Activated T-helper 1 cell treated with anti-CD3 and anti-CD28 coated beads, Interleukin-12 subunit alpha, Interleukin-12 subunit beta, Interleukin-2, Interleukin-4 antibody, amounts not matched to agents 30 ng/mL and 10 ng/mL and 1 ng/mL, durations not matched to agents 14 hours and 24 hours and 36 hours (primary cell): Measurements from ENCODE around the gene TBCCD1. TPM values are rescaled to one million over a fixed set of nuclear protein-coding genes. Genes with fewer than 3 reads are reported as not detected.
"Not testable (repeated sequence)": the region's sequence is repeated elsewhere in the genome, so short reads cannot be mapped to it uniquely, and the experiment has no call there.

Experiments
- DNase-seq: peaks from one replicate; pipeline ENCODE4 v3.0.0; 2021; ENCODE audit warnings: low spot score
- H3K27ac Mint-ChIP-seq: one replicate; pipeline ENCODE4 v1.8.0; 2021; ENCODE audit warnings: mild to moderate bottlenecking, mixed read lengths
- H3K27me3 Mint-ChIP-seq: one replicate; pipeline ENCODE4 v1.8.0; 2022; ENCODE audit warnings: mild to moderate bottlenecking, moderate library complexity, mixed read lengths; ENCODE audit not compliant: insufficient read depth
- H3K36me3 Mint-ChIP-seq: one replicate; pipeline ENCODE4 v1.8.0; 2021; ENCODE audit warnings: low read depth, mixed read lengths
- H3K4me1 Mint-ChIP-seq: one replicate; pipeline ENCODE4 v1.8.0; 2021; ENCODE audit warnings: low read depth, mixed read lengths
- H3K4me3 Mint-ChIP-seq: one replicate; pipeline ENCODE4 v1.8.0; 2021; ENCODE audit warnings: mild to moderate bottlenecking, moderate library complexity, mixed read lengths
- H3K9me3 Mint-ChIP-seq: one replicate; pipeline ENCODE4 v1.8.0; 2021; ENCODE audit warnings: mixed read lengths
- intact Hi-C: fragments of 100-400 bp; cut with micrococcal nuclease; formaldehyde crosslinking; loops from one replicate; pipeline ENCODE4 v1.15.1; 2024
- total RNA-seq: library from RNA; stranded (reverse); gene quantifications from 2 replicates; pipeline ENCODE4 v1.2.3, GENCODE V29; 2022

TBCCD1 gene
- total RNA-seq, 1 donor from 2014 or later: 17.7 TPM

- no peaks in the 10 kb centered on the region for H3K27me3 Mint-ChIP-seq
- H3K4me3 Mint-ChIP-seq: peak overlapping the region; percentile 73
- peaks cover 21% of the 10 kb centered on the region for H3K36me3 Mint-ChIP-seq
- peak; percentile 59 for DNase-seq
- peaks cover 74% of the 10 kb centered on the region for H3K4me1 Mint-ChIP-seq
- H3K9me3 Mint-ChIP-seq: no peaks in the 10 kb centered on the region
- intact Hi-C loops: loop anchor here (1.0 to 10.0 kb wide), 13 partner anchors 13 to 596 kb away; partner anchors contain the start of genes DNAJB11, EIF4A2, ETV5 and TRA2B
- H3K27ac Mint-ChIP-seq: peak overlapping the region; percentile 97
Observed at GRCh38 chr3:186534113-186534669, 32.9 kb downstream of the TBCCD1 start.

GRCh38 chr3:186532598-186533072 is 34.5 kb downstream of the TBCCD1 start:
- Mint-ChIP-seq H3K36me3 (peaks cover 18% of the 10 kb centered on the region), H3K9me3 (no peaks in the 10 kb centered on the region), H3K27me3 (peaks cover 1% of the 10 kb centered on the region), H3K4me1 (peaks cover 69% of the 10 kb centered on the region), H3K4me3 (no peak overlapping the region), H3K27ac (peak overlapping the region; percentile 56)
- intact Hi-C loops: loop anchor here (10.0 kb wide), 1 partner anchor 472 kb away; no protein-coding TSS in a partner anchor
- DNase-seq: no peak

- H3K36me3 Mint-ChIP-seq: peaks cover 15% of the 10 kb centered on the region
- H3K4me3 Mint-ChIP-seq, H3K27ac Mint-ChIP-seq, H3K27me3 Mint-ChIP-seq, DNase-seq, H3K9me3 Mint-ChIP-seq: not testable (repeated sequence)
- intact Hi-C loops: loop anchor here (10.0 kb wide), 1 partner anchor 473 kb away; no protein-coding TSS in a partner anchor
- H3K4me1 Mint-ChIP-seq: peaks cover 59% of the 10 kb centered on the region
Observed at GRCh38 chr3:186531694-186532093, 35.4 kb downstream of the TBCCD1 start.

GRCh38 chr3:186530415-186530814 is 36.7 kb downstream of the TBCCD1 start:
- H3K27ac Mint-ChIP-seq: no peak overlapping the region
- peaks cover 11% of the 10 kb centered on the region for H3K36me3 Mint-ChIP-seq
- H3K4me1 Mint-ChIP-seq: peaks cover 48% of the 10 kb centered on the region
- intact Hi-C loops: loop anchor here (10.0 kb wide), 1 partner anchor 474 kb away; no protein-coding TSS in a partner anchor
- no peak overlapping the region for H3K4me3 Mint-ChIP-seq
- DNase-seq: no peak
- H3K9me3 Mint-ChIP-seq: no peaks in the 10 kb centered on the region
- H3K27me3 Mint-ChIP-seq: peaks cover 4% of the 10 kb centered on the region

GRCh38 chr3:186529201-186529999 is 37.7 kb downstream of the TBCCD1 start:
- no peak for DNase-seq
- Mint-ChIP-seq H3K9me3 (no peaks in the 10 kb centered on the region), H3K36me3 (peaks cover 11% of the 10 kb centered on the region), H3K27ac (peak overlapping the region; percentile 5), H3K4me3 (no peak overlapping the region), H3K27me3 (peaks cover 6% of the 10 kb centered on the region), H3K4me1 (peaks cover 37% of the 10 kb centered on the region)
- intact Hi-C loops: no loop called here

GRCh38 chr3:186526256-186526606 is 40.9 kb downstream of the TBCCD1 start:
- peaks cover 12% of the 10 kb centered on the region for H3K36me3 Mint-ChIP-seq
- no peak overlapping the region for H3K27ac Mint-ChIP-seq
- H3K4me1 Mint-ChIP-seq: peaks cover 25% of the 10 kb centered on the region
- H3K4me3 Mint-ChIP-seq: no peak overlapping the region
- DNase-seq: no peak
- intact Hi-C loops: no loop called here
- H3K9me3 Mint-ChIP-seq: no peaks in the 10 kb centered on the region
- peaks cover 7% of the 10 kb centered on the region for H3K27me3 Mint-ChIP-seq

- Mint-ChIP-seq H3K9me3 (no peaks in the 10 kb centered on the region), H3K27ac (no peak overlapping the region), H3K27me3 (peaks cover 7% of the 10 kb centered on the region), H3K4me1 (peaks cover 28% of the 10 kb centered on the region), H3K36me3 (peaks cover 8% of the 10 kb centered on the region), H3K4me3 (no peak overlapping the region)
- intact Hi-C loops: no loop called here
- no peak for DNase-seq
Observed at GRCh38 chr3:186525369-186526255, 41.5 kb downstream of the TBCCD1 start.

- H3K27me3 Mint-ChIP-seq: peaks cover 7% of the 10 kb centered on the region
- no peak overlapping the region for H3K27ac Mint-ChIP-seq
- no peak for DNase-seq
- intact Hi-C loops: no loop called here
- no peaks in the 10 kb centered on the region for H3K9me3 Mint-ChIP-seq
- peaks cover 8% of the 10 kb centered on the region for H3K36me3 Mint-ChIP-seq
- H3K4me1 Mint-ChIP-seq: peaks cover 28% of the 10 kb centered on the region
- H3K4me3 Mint-ChIP-seq: no peak overlapping the region
Observed at GRCh38 chr3:186524616-186525015, 42.5 kb downstream of the TBCCD1 start.

GRCh38 chr3:186523434-186523833 is 43.7 kb downstream of the TBCCD1 start:
- H3K4me1 Mint-ChIP-seq: peaks cover 31% of the 10 kb centered on the region
- no peaks in the 10 kb centered on the region for H3K9me3 Mint-ChIP-seq
- intact Hi-C loops: no loop called here
- peaks cover 7% of the 10 kb centered on the region for H3K27me3 Mint-ChIP-seq
- H3K36me3 Mint-ChIP-seq: peaks cover 2% of the 10 kb centered on the region
- no peak overlapping the region for H3K4me3 Mint-ChIP-seq
- H3K27ac Mint-ChIP-seq: no peak overlapping the region
- no peak for DNase-seq

GRCh38 chr3:186523022-186523421 is 44.1 kb downstream of the TBCCD1 start:
- no peaks in the 10 kb centered on the region for H3K9me3 Mint-ChIP-seq
- H3K4me1 Mint-ChIP-seq: peaks cover 33% of the 10 kb centered on the region
- peaks cover 7% of the 10 kb centered on the region for H3K27me3 Mint-ChIP-seq
- no peak overlapping the region for H3K27ac Mint-ChIP-seq
- peaks cover 2% of the 10 kb centered on the region for H3K36me3 Mint-ChIP-seq
- intact Hi-C loops: no loop called here
- H3K4me3 Mint-ChIP-seq: no peak overlapping the region
- DNase-seq: no peak

- Mint-ChIP-seq H3K27ac (peak overlapping the region; percentile 24), H3K36me3 (peaks cover 6% of the 10 kb centered on the region), H3K4me1 (peaks cover 36% of the 10 kb centered on the region), H3K9me3 (peaks cover 5% of the 10 kb centered on the region), H3K4me3 (peak overlapping the region; percentile 16), H3K27me3 (peaks cover 4% of the 10 kb centered on the region)
- DNase-seq: peak; percentile 12
- intact Hi-C loops: loop anchor here (1.0 kb wide), 1 partner anchor 13 kb away; no protein-coding TSS in a partner anchor
Observed at GRCh38 chr3:186520957-186521842, 45.9 kb downstream of the TBCCD1 start.

- Mint-ChIP-seq H3K9me3 (peaks cover 5% of the 10 kb centered on the region), H3K27ac (no peak overlapping the region), H3K27me3 (peaks cover 4% of the 10 kb centered on the region), H3K4me1 (peaks cover 43% of the 10 kb centered on the region), H3K36me3 (peaks cover 6% of the 10 kb centered on the region), H3K4me3 (no peak overlapping the region)
- DNase-seq: no peak
- intact Hi-C loops: no loop called here
Observed at GRCh38 chr3:186520431-186520830, 46.7 kb downstream of the TBCCD1 start.
